PC-9 (cell line): Measurements from ENCODE around the gene ZNF275.

Source experiments
- CTCF ChIP-seq: fragments of 200-600 bp; sonication (generic); conservative IDR thresholded peaks from 2 replicates; pipeline ENCODE4 v1.6.1; 2017; ENCODE audit warnings: mixed run types, antibody characterized with exemption, mild to moderate bottlenecking, moderate library complexity
- EZH2 ChIP-seq: fragments of 200-600 bp; sonication (generic); IDR thresholded peaks from 2 replicates; pipeline ENCODE4 v1.8.0; 2017; ENCODE audit warnings: antibody characterized with exemption, low read depth

- TF ChIP-seq CTCF, result no peak
- no peak for TF ChIP-seq EZH2
Observed at GRCh38 chrX:153303276-153304262, 30.4 kb upstream of the ZNF275 start.
